CD4-positive, alpha-beta T cell treated with Interleukin-2 at 100 ng/mL for 4 hours (primary cell): Measurements from ENCODE around the gene HOXC11.
A peak's percentile ranks its signal among the peaks of the same experiment; 100 is the strongest.

ENCODE experiments used
- DNase-seq: peaks from one replicate; pipeline ENCODE4 v3.0.0-alpha.2; 2020; ENCODE audit warnings: low spot score

Gene HOXC11

GRCh38 chr12:53985994-53986685 lies 13.2 kb downstream of the HOXC11 start:
- DNase-seq, result no peak

- no peak for DNase-seq
Observed at GRCh38 chr12:53986686-53987483, 14.0 kb downstream of the HOXC11 start.

GRCh38 chr12:53987787-53988230 lies 14.9 kb downstream of the HOXC11 start:
- DNase-seq, result no peak

GRCh38 chr12:53988541-53989226 lies 15.8 kb downstream of the HOXC11 start:
- no peak for DNase-seq

- no peak for DNase-seq
Observed at GRCh38 chr12:53989227-53990113, 16.5 kb downstream of the HOXC11 start.

GRCh38 chr12:53990311-53991076 lies 17.6 kb downstream of the HOXC11 start:
- DNase-seq, result no peak

- no peak for DNase-seq
Observed at GRCh38 chr12:53991077-53991460, 18.1 kb downstream of the HOXC11 start.

GRCh38 chr12:53992377-53992889 lies 19.5 kb downstream of the HOXC11 start:
- DNase-seq, result no peak

GRCh38 chr12:53993162-53994008 lies 20.5 kb downstream of the HOXC11 start:
- no peak for DNase-seq

- DNase-seq, result no peak
Observed at GRCh38 chr12:53994009-53994263, 21.0 kb downstream of the HOXC11 start.

- no peak for DNase-seq
Observed at GRCh38 chr12:53994264-53995001, 21.5 kb downstream of the HOXC11 start.

GRCh38 chr12:53995002-53995377 lies 22.1 kb downstream of the HOXC11 start:
- peak; percentile 24 for DNase-seq

GRCh38 chr12:53995378-53996239 lies 22.7 kb downstream of the HOXC11 start:
- DNase-seq, result no peak

GRCh38 chr12:53996240-53997203 lies 23.6 kb downstream of the HOXC11 start:
- DNase-seq, result no peak

GRCh38 chr12:53997204-53998109 lies 24.5 kb downstream of the HOXC11 start:
- no peak for DNase-seq
